Prostate gland (tissue), 2 donors: ENCODE results near the gene SLC12A8. TPM values are rescaled to one million over a fixed set of nuclear protein-coding genes. Genes with fewer than 3 reads are reported as not detected.

Experiments
- DNase-seq: peaks from one replicate; pipeline ENCODE4 v3.0.0-alpha.2; 2019; ENCODE audit warnings: low spot score
- H3K27ac ChIP-seq, 2 donors: fragments of 200-600 bp; sonication (generic); 2 replicates each; pipeline ENCODE4 v1.5.1; 2017 to 2019
- H3K27me3 ChIP-seq: fragments of 200-600 bp; sonication (generic); replicated peaks from 2 replicates; pipeline ENCODE4 v1.5.1; 2019; ENCODE audit not compliant: insufficient read depth
- H3K36me3 ChIP-seq, 2 donors: fragments of 200-600 bp; sonication (generic); 1 replicate in 1 of 2; 2 replicates in 1 of 2; pipeline versions ENCODE4 v1.5.1 to v1.8.1; 2017 to 2019
- H3K4me1 ChIP-seq: fragments of 200-600 bp; sonication (generic); replicated peaks from 2 replicates; pipeline ENCODE4 v1.5.1; 2019
- H3K4me3 ChIP-seq, 2 donors: fragments of 200-600 bp; sonication (generic); 2 replicates each; pipeline ENCODE4 v1.5.1; 2017 to 2019
- H3K9me3 ChIP-seq: fragments of 200-600 bp; sonication (generic); 2 replicates; pipeline ENCODE4 v1.5.1; 2017
- CTCF ChIP-seq, 4 experiments: fragments of 200-600 bp in 2 of 4; fragments of 450-650 bp in 2 of 4; sonication (generic) in 2 of 4; IDR thresholded peaks; 1 replicate in 3 of 4; 2 replicates in 1 of 4; pipeline ENCODE4 v1.5.1; 2016 to 2019; ENCODE audit warnings: antibody characterized with exemption in 4 of 4, mild to moderate bottlenecking in 2 of 4, moderate library complexity in 2 of 4
- POLR2A ChIP-seq: fragments of 450-650 bp; IDR thresholded peaks from one replicate; pipeline ENCODE4 v1.6.1; 2016; ENCODE audit warnings: antibody characterized with exemption, mild to moderate bottlenecking
- POLR2AphosphoS5 ChIP-seq: sonication (generic); formaldehyde crosslinking; IDR thresholded peaks from one replicate; pipeline ENCODE4 v1.6.1; 2017; ENCODE audit warnings: antibody characterized with exemption
- WGBS: methylation state at CpG from one replicate; pipeline ENCODE4 v1.1.5; 2018; 5-methylcytosine and 5-hydroxymethylcytosine counted together
- intact Hi-C: fragments of 100-400 bp; cut with DNase I; formaldehyde crosslinking; loops from one replicate; pipeline ENCODE4 v1.14.2; 2022
- total RNA-seq, 2 donors: library from RNA; depleted of rRNA; stranded (reverse); fragments of >200 nt; gene quantifications; one replicate each; pipeline ENCODE4 v1.1.0, GENCODE V29; 2016

SLC12A8 gene
- total RNA-seq, 2 donors from 2014 or later = 6.5 to 16.4 TPM

- WGBS = 97% methylated on average over 1 of the region's 1 CpG
- Histone ChIP-seq H3K27ac (no peak overlapping the region), H3K36me3 (peaks cover 0 to 2% of the 10 kb centered on the region in 2 donors), H3K4me3 (no peak overlapping the region), H3K27me3 (no peaks in the 10 kb centered on the region), H3K9me3 (no peaks in the 10 kb centered on the region), H3K4me1 (no peaks in the 10 kb centered on the region)
- no peak for DNase-seq
- TF ChIP-seq POLR2AphosphoS5 = no peak
- no peak for TF ChIP-seq CTCF (IDR thresholded peaks at IDR 0.05)
- no peak for TF ChIP-seq POLR2A
- intact Hi-C loops = no loop called here
Observed at GRCh38 chr3:125229707-125230106, 17.2 kb upstream of the SLC12A8 start.

DNA sequence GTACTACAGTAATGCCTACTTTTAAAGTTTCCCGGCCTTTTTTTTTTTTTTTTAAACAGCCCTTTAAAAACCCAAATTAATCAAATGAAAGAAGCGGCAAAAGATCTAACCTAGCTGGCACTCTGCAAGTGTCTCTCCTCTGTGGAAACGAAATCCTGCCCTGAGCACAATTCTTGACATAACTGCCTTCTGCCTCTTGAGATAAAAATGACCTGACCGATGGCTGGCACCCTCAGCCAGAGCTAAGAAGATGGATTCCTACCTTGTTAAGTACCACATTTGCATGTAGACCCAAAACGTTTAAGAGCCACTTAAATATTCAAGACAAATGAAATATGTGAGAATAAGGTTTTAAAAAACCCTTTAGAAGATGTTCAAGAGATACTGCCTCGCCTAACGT lies 16.6 kb upstream of the SLC12A8 start:
- Histone ChIP-seq H3K36me3 (peaks cover 0 to 2% of the 10 kb centered on the region in 2 donors), H3K27ac (no peak overlapping the region), H3K4me1 (no peaks in the 10 kb centered on the region), H3K9me3 (no peaks in the 10 kb centered on the region), H3K27me3 (no peaks in the 10 kb centered on the region), H3K4me3 (no peak overlapping the region)
- TF ChIP-seq CTCF (IDR thresholded peaks at IDR 0.05) = no peak
- no peak for TF ChIP-seq POLR2A
- no peak for TF ChIP-seq POLR2AphosphoS5
- no peak for DNase-seq
- intact Hi-C loops = no loop called here
- WGBS = 81% methylated on average over 7 of the region's 7 CpGs

DNA sequence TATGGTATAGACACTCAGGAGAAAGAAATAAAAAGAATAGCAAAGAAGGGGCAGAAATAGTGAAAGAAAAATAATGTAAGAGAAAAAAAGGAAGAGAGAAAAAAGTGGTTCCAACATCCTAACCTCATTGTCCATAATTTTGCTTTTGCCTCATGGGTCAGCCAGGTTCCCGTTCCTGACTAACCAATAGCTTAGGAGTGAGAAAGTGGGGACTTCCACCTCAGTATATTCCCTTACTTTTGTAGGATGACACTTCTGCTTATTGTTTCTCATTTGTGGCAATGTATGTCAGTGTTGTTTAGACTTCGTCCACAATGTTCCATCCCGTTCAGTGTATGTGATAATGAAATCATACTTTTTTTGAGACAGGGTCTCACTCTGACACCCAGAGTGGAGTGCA lies 9.3 kb upstream of the SLC12A8 start:
- Histone ChIP-seq H3K27ac (no peak overlapping the region), H3K9me3 (no peaks in the 10 kb centered on the region), H3K4me3 (no peak overlapping the region), H3K4me1 (no peaks in the 10 kb centered on the region), H3K27me3 (no peaks in the 10 kb centered on the region), H3K36me3 (no peaks in the 10 kb centered on the region)
- TF ChIP-seq POLR2AphosphoS5 (no peak), POLR2A (no peak)
- no peak for DNase-seq
- intact Hi-C loops = no loop called here
- 83% methylated on average over 3 of the region's 3 CpGs for WGBS

DNA sequence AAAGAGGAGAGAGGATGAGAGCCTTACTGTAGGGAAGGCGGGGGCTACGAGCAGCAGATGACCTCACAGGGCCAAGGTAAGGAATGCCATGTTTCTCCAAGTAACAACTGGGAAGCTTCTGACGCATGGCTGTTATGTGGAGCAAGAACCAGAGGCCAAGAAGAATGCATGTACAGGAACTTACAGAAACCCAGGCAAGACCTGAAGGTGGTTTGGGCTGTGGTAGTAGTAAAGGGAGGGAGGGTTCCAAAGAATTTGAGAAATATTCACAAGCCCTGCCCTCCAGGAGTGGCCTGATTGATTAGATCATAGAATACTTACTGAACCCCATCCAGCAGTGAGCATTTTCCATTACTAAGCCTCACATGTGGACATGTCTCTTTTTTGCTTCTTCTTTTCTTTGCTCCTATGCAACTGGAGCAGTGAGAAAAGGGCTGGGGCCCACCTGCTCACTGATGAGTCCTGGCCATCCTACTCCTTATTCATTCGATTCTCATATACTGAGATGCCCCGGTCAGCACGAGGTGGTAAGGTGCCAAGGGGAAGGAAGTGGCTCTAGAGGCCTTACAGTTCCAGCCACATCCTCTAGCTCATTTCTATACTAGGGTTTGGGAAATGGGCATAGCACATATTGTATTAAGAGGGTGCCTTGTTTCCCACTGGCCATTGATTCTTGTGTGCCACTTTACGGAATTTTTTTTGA lies 8.3 kb upstream of the SLC12A8 start:
- no peaks in the 10 kb centered on the region for H3K36me3 ChIP-seq
- no peak for DNase-seq
- no peaks in the 10 kb centered on the region for H3K4me1 ChIP-seq
- no peak overlapping the region for H3K4me3 ChIP-seq
- H3K27ac ChIP-seq = no peak overlapping the region
- no peak for TF ChIP-seq CTCF (IDR thresholded peaks at IDR 0.05)
- TF ChIP-seq POLR2AphosphoS5 = no peak
- no peak for TF ChIP-seq POLR2A
- 84% methylated on average over 7 of the region's 7 CpGs for WGBS
- no peaks in the 10 kb centered on the region for H3K27me3 ChIP-seq
- no peaks in the 10 kb centered on the region for H3K9me3 ChIP-seq
- intact Hi-C loops = no loop called here

- Histone ChIP-seq H3K4me3 (no peak overlapping the region), H3K4me1 (no peaks in the 10 kb centered on the region), H3K27ac (no peak overlapping the region), H3K9me3 (no peaks in the 10 kb centered on the region), H3K27me3 (no peaks in the 10 kb centered on the region), H3K36me3 (no peaks in the 10 kb centered on the region)
- WGBS = 85% methylated on average over 10 of the region's 10 CpGs
- TF ChIP-seq CTCF (IDR thresholded peaks at IDR 0.05) (no peak), POLR2A (no peak), POLR2AphosphoS5 (no peak)
- no peak for DNase-seq
- intact Hi-C loops = no loop called here
Observed at GRCh38 chr3:125220183-125220582, 7.6 kb upstream of the SLC12A8 start.
